Measurements from ENCODE around the gene FGGY. TPM values are rescaled to one million over a fixed set of nuclear protein-coding genes. Genes with fewer than 3 reads are reported as not detected.

The FGGY gene
- total RNA-seq, 1 experiment from 2014 or later, result 14.6 TPM

- Histone ChIP-seq H2AFZ (ENCODE audit: low read length) (no peak overlapping the region), H3K27ac (ENCODE audit: insufficient read length, low read depth, low read length) (no peak overlapping the region), H3K18ac (ENCODE audit: insufficient read length, low read depth, low read length) (no peak overlapping the region), H3T11ph (ENCODE audit: low read length) (no peak overlapping the region), H3K79me2 (ENCODE audit: insufficient read depth, low read length) (no peaks in the 10 kb centered on the region), H3K4me2 (ENCODE audit: insufficient read depth, insufficient read length, low read length) (no peak overlapping the region), H2AK5ac (ENCODE audit: insufficient read length, low read length) (no peak overlapping the region), H3K23me2 (ENCODE audit: insufficient read length, low read depth, low read length, poor library complexity, severe bottlenecking) (peaks cover 2% of the 10 kb centered on the region), H2BK5ac (ENCODE audit: insufficient read length, low read length) (no peak overlapping the region), H3K9me3 (ENCODE audit: control insufficient read depth, low read depth, low read length) (no peaks in the 10 kb centered on the region), H3K23ac (ENCODE audit: insufficient read length, low read depth, low read length) (no peak overlapping the region), H3K56ac (ENCODE audit: insufficient read length, low read depth, low read length) (no peak overlapping the region), H4K91ac (ENCODE audit: insufficient read length, low read depth, low read length) (no peak overlapping the region), H4K5ac (ENCODE audit: insufficient read length, low read depth, low read length) (no peak overlapping the region), H2BK12ac (ENCODE audit: insufficient read length, low read depth, low read length) (no peak overlapping the region), H4K20me1 (ENCODE audit: control insufficient read depth, insufficient read depth, insufficient read length) (no peaks in the 10 kb centered on the region), H2BK15ac (ENCODE audit: low read depth, low read length) (no peak overlapping the region), H2BK20ac (ENCODE audit: low read depth, low read length, poor library complexity, severe bottlenecking) (no peak overlapping the region), H2BK120ac (ENCODE audit: low read depth, low read length, poor library complexity, severe bottlenecking) (no peak overlapping the region), H3K9ac (ENCODE audit: extremely low read depth, insufficient read length, low read length) (no peak overlapping the region), H3K4me1 (ENCODE audit: insufficient read depth, low read length) (0 out of 2 replicates have a peak, but pooled peaks cover 3% of the 10 kb centered on the region), H3K27me3 (ENCODE audit: insufficient read depth, low read length) (no peaks in the 10 kb centered on the region), H3K14ac (ENCODE audit: insufficient read depth, low read length) (no peak overlapping the region), H4K8ac (replicated peaks; ENCODE audit: insufficient read length, low read depth, low read length) (no peak overlapping the region), H3K4ac (ENCODE audit: low read depth, low read length) (no peak overlapping the region), H3K79me1 (ENCODE audit: insufficient read depth, low read depth, low read length, poor library complexity, severe bottlenecking) (no peaks in the 10 kb centered on the region)
- no peaks in the 10 kb centered on the region for H3K9me3 Mint-ChIP-seq
- TF ChIP-seq, protein P1, sequence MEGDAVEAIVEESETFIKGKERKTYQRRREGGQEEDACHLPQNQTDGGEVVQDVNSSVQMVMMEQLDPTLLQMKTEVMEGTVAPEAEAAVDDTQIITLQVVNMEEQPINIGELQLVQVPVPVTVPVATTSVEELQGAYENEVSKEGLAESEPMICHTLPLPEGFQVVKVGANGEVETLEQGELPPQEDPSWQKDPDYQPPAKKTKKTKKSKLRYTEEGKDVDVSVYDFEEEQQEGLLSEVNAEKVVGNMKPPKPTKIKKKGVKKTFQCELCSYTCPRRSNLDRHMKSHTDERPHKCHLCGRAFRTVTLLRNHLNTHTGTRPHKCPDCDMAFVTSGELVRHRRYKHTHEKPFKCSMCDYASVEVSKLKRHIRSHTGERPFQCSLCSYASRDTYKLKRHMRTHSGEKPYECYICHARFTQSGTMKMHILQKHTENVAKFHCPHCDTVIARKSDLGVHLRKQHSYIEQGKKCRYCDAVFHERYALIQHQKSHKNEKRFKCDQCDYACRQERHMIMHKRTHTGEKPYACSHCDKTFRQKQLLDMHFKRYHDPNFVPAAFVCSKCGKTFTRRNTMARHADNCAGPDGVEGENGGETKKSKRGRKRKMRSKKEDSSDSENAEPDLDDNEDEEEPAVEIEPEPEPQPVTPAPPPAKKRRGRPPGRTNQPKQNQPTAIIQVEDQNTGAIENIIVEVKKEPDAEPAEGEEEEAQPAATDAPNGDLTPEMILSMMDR (conservative IDR thresholded peaks at IDR 0.05), result no peak
- no peak overlapping the region; a peak in 1 of 7 replicates for H3K27ac Mint-ChIP-seq
- no CpG with 5 or more reads among the region's 2 CpGs for WGBS (ENCODE audit: extremely low coverage, insufficient read length, low lambda C conversion rate)
- no peaks in the 10 kb centered on the region for H3K36me3 Mint-ChIP-seq (ENCODE audit: insufficient read depth in 1 of 3, low read depth in 3 of 3)
- no peak overlapping the region for H3K4me3 Mint-ChIP-seq
- DNase-seq, result no peak
- H3K4me1 Mint-ChIP-seq, result peaks cover 17% of the 10 kb centered on the region in 2 experiments
- H3K27me3 Mint-ChIP-seq (ENCODE audit: low read depth), result peaks cover 2% of the 10 kb centered on the region; the same call in 1 of the 2 replicates
Measured at GRCh38 chr1:59293206-59293605, 3.7 kb upstream of the FGGY start.
